MG63 (cell line): ENCODE results near the gene HOXB3. TPM values are rescaled to one million over a fixed set of nuclear protein-coding genes. Genes with fewer than 3 reads are reported as not detected.
"Not testable (repeated sequence)": the region's sequence is repeated elsewhere in the genome, so short reads cannot be mapped to it uniquely, and the experiment has no call there.

Source experiments
- DNase-seq: peaks from one replicate; pipeline ENCODE4 v3.0.0-alpha.2; 2020
- H3K27me3 ChIP-seq: fragments of 250-450 bp; sonication (Bioruptor Pico); 2 replicates; pipeline ENCODE4 v1.5.1; 2020; ENCODE audit warnings: mild to moderate bottlenecking, moderate library complexity
- H3K36me3 ChIP-seq: fragments of 250-450 bp; sonication (Bioruptor Pico); 2 replicates; pipeline ENCODE4 v1.5.1; 2020; ENCODE audit warnings: mild to moderate bottlenecking, moderate library complexity
- H3K4me3 ChIP-seq: fragments of 250-450 bp; sonication (Bioruptor Pico); 2 replicates; pipeline ENCODE4 v1.5.1; 2020; ENCODE audit warnings: mild to moderate bottlenecking, moderate library complexity
- H3K9me3 ChIP-seq: fragments of 250-450 bp; sonication (Bioruptor Pico); 2 replicates; pipeline ENCODE4 v1.5.1; 2020; ENCODE audit warnings: mild to moderate bottlenecking, moderate library complexity
- total RNA-seq: library from RNA; depleted of rRNA; stranded (reverse); fragments of >200 nt; shearing (Covaris generic); gene quantifications from 2 replicates; pipeline ENCODE4 v1.2.3, GENCODE V29; 2014; ENCODE audit warnings: low replicate concordance

The HOXB3 gene
- total RNA-seq, 1 experiment from 2014 or later, result 4.6 TPM

DNA sequence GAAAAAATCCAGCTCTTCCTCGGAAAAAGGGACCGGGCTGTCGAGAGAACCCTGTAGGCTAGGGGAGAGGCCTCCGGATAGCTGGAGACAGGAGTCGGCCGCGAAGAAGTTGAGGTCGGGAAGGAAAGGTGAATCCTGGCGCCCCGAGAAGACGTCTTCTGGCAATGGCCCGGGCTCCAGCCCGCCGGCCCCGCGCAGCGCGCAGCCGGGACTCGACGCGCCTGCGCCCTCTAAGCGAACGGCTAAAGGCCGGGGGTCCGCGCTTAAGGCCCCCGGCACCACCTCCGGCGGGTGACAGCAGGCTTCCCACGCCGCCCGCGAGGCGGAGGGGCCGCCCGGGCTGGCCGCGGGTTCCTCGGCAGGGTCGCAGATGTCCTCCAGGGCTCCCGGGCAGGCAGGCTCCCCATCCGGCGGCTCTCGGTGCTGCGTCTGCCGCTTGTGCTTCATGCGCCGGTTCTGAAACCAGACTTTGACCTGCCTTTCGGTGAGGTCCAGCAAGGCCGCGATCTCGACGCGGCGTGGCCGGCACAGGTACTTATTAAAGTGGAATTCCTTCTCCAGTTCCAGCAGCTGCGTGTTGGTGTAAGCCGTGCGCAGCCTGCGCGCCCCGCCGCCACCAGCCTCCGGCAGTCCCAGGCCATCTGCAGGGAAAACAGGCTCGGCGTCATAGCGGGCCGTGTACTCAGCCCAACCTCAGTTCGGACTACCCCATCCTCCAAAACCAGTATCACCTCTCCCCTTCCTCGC is 46.8 kb downstream of the HOXB3 start:
- Histone ChIP-seq H3K4me3 (peak overlapping the region; percentile 78), H3K9me3 (no peaks in the 10 kb centered on the region), H3K27me3 (no peaks in the 10 kb centered on the region), H3K36me3 (peaks cover 30% of the 10 kb centered on the region)
- peak; percentile 69 for DNase-seq

DNA sequence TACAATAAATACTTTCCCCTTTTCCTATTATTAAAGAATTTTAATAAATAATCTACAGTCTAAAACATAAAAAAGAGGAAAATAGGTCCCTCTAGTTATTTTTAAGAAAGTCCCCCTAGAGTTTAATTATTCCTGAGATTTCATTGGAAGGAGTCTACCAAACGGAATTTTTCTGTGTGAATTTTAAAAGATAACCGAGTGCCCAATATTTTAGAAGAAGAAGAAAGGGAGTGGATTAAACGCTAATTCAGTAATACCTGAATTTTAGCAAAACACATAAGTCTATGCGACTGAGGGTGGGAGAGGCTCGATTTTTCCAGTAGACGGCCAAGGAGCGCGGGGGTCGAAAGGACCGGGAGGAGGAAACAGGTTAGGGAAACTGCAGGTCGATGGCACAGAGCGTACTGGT is 47.3 kb downstream of the HOXB3 start:
- DNase-seq, result no peak
- H3K27me3 ChIP-seq, result no peaks in the 10 kb centered on the region
- no peaks in the 10 kb centered on the region for H3K9me3 ChIP-seq
- peak overlapping the region; percentile 78 for H3K4me3 ChIP-seq
- H3K36me3 ChIP-seq, result peaks cover 27% of the 10 kb centered on the region

DNA sequence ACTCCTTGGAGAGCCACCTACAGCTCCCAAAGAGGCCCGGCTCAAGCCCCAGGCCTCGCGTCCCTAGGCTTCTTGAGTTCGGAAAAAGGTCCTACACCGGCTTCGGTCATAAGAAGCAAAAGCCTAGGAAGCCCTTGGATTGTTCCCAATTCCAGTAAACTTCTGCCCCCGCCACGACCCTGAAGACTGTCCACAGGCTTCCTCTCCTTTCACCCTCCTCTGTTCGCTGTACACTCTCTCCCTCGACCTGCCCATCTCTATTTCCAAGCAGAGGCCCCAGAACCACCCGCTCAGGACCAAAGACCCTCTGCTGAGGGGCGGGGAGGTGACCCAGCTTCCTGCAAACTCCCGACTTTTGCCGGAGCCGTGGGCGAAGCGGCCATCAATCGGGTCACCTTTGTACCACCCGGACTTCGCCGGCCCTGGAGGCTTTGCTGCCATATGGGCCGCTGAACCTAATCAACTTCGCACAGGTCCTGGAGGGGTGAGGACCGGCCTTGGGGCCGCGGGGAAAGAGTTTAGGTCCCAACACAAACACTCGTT is 47.9 kb downstream of the HOXB3 start:
- DNase-seq, result peak; percentile 53
- H3K27me3 ChIP-seq, result no peaks in the 10 kb centered on the region
- H3K4me3 ChIP-seq, result peak overlapping the region; percentile 78
- no peaks in the 10 kb centered on the region for H3K9me3 ChIP-seq
- H3K36me3 ChIP-seq, result peaks cover 26% of the 10 kb centered on the region

DNA sequence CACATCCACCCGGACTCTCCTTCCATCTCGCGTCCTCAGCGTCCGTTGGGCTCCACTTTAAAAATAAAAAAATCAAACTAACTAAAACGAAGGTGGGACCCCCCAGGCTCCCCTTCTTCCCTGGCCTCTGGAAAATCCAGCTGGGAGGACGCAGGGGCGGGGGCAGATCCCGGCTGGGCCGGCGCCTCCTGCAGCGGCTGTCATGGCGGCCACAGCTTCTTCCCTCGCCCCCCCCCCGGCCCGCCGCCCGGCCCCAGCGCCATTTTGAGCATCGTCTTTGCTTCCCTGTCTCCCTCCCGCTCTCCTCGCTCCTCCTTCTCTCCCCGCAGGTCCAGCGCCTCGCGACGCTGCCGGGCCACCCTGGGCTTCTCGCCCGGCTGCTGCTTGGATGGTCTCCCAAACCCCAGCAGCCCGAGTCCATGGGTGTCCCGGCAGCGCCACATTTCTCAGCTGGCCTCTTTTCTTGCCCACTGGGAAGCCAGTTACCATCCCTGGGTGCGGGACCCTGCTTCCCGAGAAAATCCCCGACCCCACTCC is 48.4 kb downstream of the HOXB3 start:
- peak; percentile 80 for DNase-seq
- Histone ChIP-seq H3K36me3 (peaks cover 26% of the 10 kb centered on the region), H3K9me3 (no peaks in the 10 kb centered on the region), H3K27me3 (no peaks in the 10 kb centered on the region), H3K4me3 (peak overlapping the region; percentile 78)

DNA sequence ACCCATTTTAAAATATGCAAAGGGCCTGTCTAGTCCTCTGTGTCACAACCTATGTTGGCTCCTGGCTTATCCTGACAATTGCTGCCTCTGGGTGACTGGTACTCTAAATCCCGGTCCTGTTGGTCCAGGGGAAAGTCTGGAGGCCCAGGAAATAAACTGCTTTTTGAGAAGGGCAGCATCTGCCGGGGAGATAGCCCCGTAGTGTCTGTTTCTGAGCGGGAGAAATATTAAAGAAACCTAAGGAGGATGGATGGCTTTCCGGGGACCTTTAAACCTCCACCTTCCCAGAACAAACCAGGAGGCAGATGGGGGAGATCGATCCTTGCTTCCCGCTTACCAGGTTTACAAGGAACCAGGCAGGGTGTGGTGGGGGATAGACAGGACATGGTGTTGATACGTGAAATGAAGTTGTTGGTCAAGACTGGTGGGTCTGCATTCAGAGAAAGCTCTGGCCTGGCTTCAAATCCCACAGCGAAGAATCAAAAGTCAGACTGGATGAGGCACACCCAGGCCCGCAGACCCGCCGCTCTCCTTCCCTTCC is 48.9 kb downstream of the HOXB3 start:
- H3K27me3 ChIP-seq, result no peaks in the 10 kb centered on the region
- peaks cover 26% of the 10 kb centered on the region for H3K36me3 ChIP-seq
- DNase-seq, result no peak
- H3K4me3 ChIP-seq, result peak overlapping the region; percentile 78
- no peaks in the 10 kb centered on the region for H3K9me3 ChIP-seq

DNA sequence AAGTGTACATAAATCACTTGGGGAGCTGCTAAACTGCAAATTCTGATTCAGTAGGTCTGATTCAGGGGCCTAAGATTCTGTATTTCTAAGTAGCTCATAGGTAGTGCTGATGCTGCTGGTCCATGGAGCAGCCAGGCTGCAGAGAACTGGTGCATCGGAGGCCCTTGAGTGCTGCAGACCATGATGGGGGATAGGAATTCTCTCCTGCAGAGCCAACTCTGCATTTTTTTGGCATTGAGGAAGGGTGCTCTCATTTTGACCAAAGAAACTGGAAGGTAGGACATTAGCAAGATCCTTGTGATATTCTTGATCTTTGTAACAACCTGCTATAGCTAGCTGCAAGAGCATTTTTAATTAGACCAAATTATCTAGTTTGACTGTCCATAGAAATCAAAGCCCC is 49.8 kb downstream of the HOXB3 start:
- no peak for DNase-seq
- no peak overlapping the region; the same call in 1 of the 2 replicates for H3K4me3 ChIP-seq
- no peaks in the 10 kb centered on the region for H3K9me3 ChIP-seq

DNA sequence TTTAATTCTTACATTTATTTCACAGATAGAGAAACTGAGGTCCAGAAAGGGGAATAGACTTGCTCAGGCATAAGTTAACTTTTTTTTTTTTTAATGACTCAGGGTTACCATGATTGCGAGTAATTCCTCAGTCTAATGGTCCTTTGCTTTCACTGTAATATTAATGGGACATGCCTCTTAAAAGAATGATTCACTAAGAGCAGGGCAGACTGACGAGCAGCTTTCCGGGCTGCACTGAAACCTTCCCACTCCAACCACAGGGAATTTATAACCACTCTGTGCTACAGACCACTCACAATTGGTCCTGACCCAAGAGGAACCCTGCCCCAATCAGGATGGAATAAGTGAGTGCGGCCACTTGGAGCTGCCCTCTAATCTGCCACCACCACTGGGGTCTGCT is 50.9 kb downstream of the HOXB3 start:
- H3K4me3 ChIP-seq, result no peak overlapping the region
- peak; percentile 54 for DNase-seq
- H3K36me3 ChIP-seq, result peaks cover 26% of the 10 kb centered on the region

More for the DNA sequence above, 49.8 kb downstream of the HOXB3 start:
- Histone ChIP-seq H3K36me3 (peaks cover 26% of the 10 kb centered on the region), H3K27me3 (no peaks in the 10 kb centered on the region)

DNA sequence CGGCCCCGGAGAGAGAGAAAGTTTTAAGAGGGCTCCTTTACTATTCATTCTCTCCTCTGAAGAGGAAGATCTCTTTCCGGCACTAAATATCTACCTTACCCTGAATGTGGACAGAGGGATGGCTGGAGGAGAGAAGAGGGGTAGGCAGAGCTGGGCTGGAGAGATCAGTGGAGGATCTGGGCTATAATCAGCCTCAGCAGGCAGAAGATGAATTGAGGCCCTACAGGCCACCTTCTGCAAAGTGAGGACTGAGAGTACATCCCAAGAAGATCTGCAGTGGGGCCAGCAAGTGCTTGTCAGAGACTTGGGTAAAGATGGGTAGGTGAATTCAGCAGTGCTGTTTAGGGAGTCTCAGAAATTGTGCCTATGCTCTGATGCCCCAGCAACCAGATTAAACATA is 52.7 kb downstream of the HOXB3 start:
- H3K4me3 ChIP-seq, result no peak overlapping the region
- no peaks in the 10 kb centered on the region for H3K27me3 ChIP-seq
- no peak for DNase-seq
- no peaks in the 10 kb centered on the region for H3K9me3 ChIP-seq
- H3K36me3 ChIP-seq, result peaks cover 14% of the 10 kb centered on the region

More for the DNA sequence above, 50.9 kb downstream of the HOXB3 start:
- H3K9me3 ChIP-seq, result no peaks in the 10 kb centered on the region
- H3K27me3 ChIP-seq, result no peaks in the 10 kb centered on the region

DNA sequence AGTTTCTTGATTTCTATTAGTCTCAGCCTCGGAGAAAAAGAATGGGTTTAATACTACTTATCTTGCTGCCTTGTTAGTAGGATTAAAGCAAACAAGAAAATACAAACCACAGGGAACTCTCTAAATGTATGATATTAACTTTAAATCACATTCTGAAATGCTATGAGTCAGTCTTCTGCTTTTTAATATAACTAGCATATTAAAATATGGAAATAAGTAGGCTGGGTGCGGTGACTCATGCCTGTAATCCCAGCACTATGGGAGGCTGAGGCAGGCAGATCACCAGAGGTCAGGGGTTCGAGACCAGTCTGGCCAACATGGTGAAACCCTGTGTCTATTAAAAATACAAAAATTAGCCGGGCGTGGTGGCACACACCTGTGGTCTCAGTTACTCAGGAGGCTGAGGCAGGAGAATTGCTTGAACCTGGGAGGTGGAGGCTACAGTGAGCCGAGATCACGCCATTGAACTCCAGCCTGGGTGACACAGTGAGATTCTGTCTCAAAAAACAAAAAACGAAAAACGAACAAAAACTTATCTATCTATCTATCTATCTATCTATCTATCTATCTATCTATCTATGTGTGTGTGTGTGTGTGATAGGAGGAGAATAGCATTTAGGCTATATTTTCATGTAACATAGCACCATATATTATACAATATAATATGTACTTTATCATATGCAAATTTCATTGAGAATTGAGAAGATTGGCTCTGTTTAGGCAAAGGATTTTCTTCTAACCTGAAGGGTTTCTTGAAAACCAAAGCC is 54.1 kb downstream of the HOXB3 start:
- H3K36me3 ChIP-seq, DNase-seq, H3K27me3 ChIP-seq, H3K9me3 ChIP-seq, H3K4me3 ChIP-seq: not testable (repeated sequence)

DNA sequence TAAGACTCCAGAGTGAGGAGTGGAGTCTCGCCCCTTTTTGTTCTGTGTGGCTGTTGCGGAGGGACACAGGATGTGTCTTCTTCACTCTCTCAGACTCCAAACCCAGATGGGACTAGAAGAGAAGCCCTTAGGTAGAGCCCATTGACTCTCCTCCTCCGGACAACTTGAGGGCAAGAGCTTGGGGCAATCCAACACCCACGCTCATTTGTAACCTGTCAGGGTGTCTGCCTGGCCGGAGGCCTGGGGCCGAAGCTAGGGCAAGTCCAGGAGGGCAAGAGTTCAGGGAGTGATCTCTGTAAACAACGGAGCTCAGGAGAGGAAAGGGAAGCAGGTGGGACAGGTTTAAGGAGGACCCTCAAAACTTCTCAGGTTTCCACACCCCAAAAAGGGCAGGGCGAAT is 57.8 kb downstream of the HOXB3 start:
- Histone ChIP-seq H3K27me3 (no peaks in the 10 kb centered on the region), H3K4me3 (no peak overlapping the region), H3K9me3 (no peaks in the 10 kb centered on the region), H3K36me3 (no peaks in the 10 kb centered on the region)
- no peak for DNase-seq

DNA sequence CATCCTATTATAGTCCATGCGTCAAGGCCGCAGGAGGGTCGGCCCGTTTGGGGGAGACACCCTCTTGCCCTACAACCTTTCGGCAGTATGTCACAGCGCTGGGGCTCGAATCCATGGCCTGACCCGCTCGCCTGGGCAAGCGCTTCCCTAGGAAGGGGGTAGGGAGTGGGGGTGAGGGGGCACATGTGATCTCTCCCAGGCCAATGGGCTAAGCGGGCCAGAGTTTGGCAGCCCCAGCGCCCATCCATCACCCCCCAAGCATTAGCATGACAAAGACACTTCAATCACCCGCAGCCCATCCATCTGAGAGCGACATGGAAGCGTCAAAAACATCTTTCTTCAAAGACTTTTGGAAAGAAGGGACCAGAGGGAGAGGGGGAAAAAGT is 59.2 kb downstream of the HOXB3 start, which contains the start of gene HOXB1:
Gene HOXB1 (minus strand): TSS at position 125 of the 386 bp plus-strand sequence. CDS start 107 bp downstream, at position 18.
- Histone ChIP-seq H3K27me3 (no peaks in the 10 kb centered on the region), H3K4me3 (no peak within 1 kb of the TSS)
- DNase-seq, result no peak

DNA sequence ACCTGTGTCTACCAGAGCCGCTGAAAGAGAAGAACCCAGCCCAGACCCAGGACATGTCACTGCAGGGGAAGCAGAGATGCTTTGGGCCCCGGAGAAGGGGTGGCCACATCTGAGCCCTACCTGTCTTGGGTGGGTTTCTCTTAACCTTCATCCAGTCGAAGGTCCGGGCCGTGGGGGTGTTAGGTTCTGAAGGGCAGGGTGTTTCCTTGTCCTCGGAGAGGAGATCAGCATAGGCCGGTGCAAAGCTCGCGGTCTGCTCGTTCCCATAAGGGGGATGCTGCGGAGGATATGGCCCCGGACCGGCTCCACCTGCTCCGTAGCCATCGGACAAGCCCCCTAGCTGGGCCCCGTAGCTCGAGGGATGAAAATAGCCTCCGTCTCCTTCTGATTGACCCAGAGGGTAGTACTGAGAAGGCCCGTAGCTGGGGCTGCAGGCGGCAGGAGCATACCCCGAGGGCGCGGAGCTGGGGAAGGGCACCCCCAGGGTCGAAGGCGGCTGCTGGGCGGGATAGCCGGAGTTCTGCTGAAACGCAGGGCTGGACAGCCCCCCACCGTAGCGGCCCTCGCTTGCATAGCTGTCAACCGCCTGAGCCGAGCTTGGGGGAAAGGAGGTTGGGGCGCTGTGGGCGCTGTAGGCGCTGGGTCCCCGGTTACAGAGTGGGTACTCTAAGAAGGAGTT is 59.7 kb downstream of the HOXB3 start:
- DNase-seq, result no peak
- H3K36me3 ChIP-seq, result no peaks in the 10 kb centered on the region
- H3K9me3 ChIP-seq, result no peaks in the 10 kb centered on the region
- no peak overlapping the region for H3K4me3 ChIP-seq
- H3K27me3 ChIP-seq, result no peaks in the 10 kb centered on the region

More for the DNA sequence above, 59.2 kb downstream of the HOXB3 start, which contains the start of gene HOXB1:
- no peaks in the 10 kb centered on the region for H3K36me3 ChIP-seq
- no peaks in the 10 kb centered on the region for H3K9me3 ChIP-seq

DNA sequence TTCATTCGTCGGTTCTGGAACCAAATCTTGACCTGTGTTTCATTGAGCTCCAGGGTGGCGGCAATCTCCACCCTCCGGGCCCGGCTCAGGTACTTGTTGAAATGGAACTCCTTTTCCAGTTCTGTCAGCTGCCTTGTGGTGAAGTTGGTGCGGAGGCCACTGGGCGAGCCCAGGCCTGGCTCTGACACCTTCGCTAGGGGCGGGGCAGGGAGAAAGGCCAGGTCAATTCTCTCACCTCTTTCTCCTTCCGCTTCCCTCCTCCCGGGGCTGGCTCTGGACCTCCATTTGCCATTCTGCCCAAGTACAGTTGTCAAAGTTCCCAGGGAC is 60.4 kb downstream of the HOXB3 start:
- no peak for DNase-seq

DNA sequence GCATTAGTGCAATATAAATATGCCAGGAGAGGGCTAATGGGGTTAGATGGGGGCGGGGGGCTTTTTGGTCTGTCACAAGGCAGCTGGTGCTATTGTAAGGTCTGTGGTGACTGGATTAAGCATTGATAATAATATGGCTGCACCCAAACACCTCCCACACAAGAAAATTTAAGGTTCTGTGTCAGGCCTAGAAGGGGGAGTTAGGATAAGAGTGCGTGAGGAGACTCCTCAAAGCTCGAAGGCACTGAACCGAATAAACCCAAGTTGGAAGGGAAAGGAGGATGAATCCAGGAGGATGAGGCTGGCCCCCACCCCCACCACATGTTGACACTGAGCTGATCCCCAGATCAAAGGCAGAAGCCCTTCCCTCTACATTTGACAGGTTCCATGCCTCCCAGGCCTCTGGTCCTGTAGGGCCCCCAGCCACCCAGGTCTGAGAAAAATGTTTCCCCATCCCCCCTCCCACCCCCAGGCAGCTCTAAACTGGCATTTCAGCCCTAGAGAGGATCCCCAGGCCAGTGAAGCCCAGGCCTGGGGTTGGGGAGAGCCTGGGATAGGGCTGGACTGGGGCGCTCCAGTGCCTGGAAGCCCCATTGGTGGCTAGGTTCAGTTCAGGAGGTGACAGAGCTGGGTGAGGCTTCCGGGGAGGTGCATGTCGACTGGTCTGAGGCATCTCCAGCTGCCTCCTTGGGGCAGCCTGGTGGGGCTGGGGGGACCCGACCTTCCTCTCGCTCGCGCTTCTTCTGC is 60.9 kb downstream of the HOXB3 start:
- Histone ChIP-seq H3K27me3 (no peaks in the 10 kb centered on the region), H3K36me3 (no peaks in the 10 kb centered on the region), H3K9me3 (no peaks in the 10 kb centered on the region), H3K4me3 (no peak overlapping the region)
- DNase-seq, result no peak

More for the DNA sequence above, 60.4 kb downstream of the HOXB3 start:
- no peak overlapping the region for H3K4me3 ChIP-seq
- no peaks in the 10 kb centered on the region for H3K9me3 ChIP-seq
- no peaks in the 10 kb centered on the region for H3K36me3 ChIP-seq
- no peaks in the 10 kb centered on the region for H3K27me3 ChIP-seq

DNA sequence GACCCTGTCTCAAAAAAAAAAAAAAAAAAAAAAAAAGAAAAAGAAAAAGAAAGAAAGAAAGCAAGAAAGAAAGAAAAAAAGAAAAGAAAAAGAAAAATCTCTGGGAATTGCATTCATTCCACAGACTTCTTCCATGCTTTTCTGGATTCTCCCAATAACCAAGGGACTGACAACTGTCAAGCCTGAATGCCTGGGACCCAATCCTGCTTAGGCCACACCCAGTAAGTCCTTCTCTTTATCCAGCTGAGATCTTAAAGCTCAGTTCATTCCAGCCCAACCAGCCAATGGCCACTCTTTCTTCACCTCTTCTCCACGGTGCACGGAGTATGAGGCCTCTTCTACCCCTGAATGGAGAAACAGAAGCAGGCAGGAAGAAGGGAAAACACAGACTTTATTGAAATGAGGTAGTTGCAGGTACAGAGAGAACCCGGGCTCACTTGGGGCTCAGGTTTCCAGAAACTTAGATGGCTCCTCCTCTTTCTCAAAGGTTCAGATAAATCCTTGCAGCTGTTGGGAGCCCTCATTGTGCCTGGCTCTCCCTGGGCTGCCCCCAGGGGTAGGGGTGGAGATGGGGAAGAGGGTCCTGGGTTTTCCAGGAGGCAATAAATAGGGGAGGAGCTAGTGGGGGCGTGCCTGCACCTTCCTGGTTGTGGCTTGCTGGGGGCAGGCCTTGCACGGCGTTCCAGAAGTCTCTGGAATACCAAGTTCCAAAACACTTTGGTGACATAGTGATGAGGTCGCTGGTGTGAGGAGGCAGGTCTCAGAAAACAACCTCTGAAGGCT is 61.7 kb downstream of the HOXB3 start:
- H3K4me3 ChIP-seq, result no peak overlapping the region
- no peaks in the 10 kb centered on the region for H3K27me3 ChIP-seq
- H3K9me3 ChIP-seq, result no peaks in the 10 kb centered on the region
- no peaks in the 10 kb centered on the region for H3K36me3 ChIP-seq
- DNase-seq, result no peak
